Liver (tissue), 9 donors: Measurements from ENCODE around the gene FXYD7. TPM values are rescaled to one million over a fixed set of nuclear protein-coding genes. Genes with fewer than 3 reads are reported as not detected.

ENCODE experiments used
- DNase-seq: peaks from one replicate; pipeline ENCODE4 v3.0.0-alpha.2; 2017; ENCODE audit warnings: low spot score
- H3K27ac ChIP-seq, 2 donors: one replicate each; pipeline ENCODE4 v1.7.0; 2013; ENCODE audit warnings: inconsistent platforms in 2 of 2, low read length in 2 of 2, control low read depth in 1 of 2, low read depth in 1 of 2, mild to moderate bottlenecking in 1 of 2
- H3K27me3 ChIP-seq, 4 donors: one replicate each; pipeline versions ENCODE4 v1.6.1 to v1.7.0; 2013; ENCODE audit warnings: low read length in 3 of 4, inconsistent platforms in 1 of 4, mild to moderate bottlenecking in 1 of 4, moderate library complexity in 1 of 4; ENCODE audit not compliant: control insufficient read depth in 4 of 4, insufficient read depth in 4 of 4
- H3K36me3 ChIP-seq, 4 donors: one replicate each; pipeline versions ENCODE4 v1.6.1 to v1.7.0; 2013; ENCODE audit warnings: low read length in 3 of 4, mild to moderate bottlenecking in 3 of 4, low read depth in 1 of 4, moderate library complexity in 1 of 4; ENCODE audit not compliant: control insufficient read depth in 4 of 4, insufficient read depth in 3 of 4
- H3K4me1 ChIP-seq, 4 donors: one replicate each; pipeline versions ENCODE4 v1.6.1 to v1.7.0; 2013; ENCODE audit warnings: low read length in 3 of 4, mild to moderate bottlenecking in 3 of 4, moderate library complexity in 1 of 4; ENCODE audit not compliant: control insufficient read depth in 4 of 4, insufficient read depth in 4 of 4
- H3K4me3 ChIP-seq, 3 donors: one replicate each; pipeline versions ENCODE4 v1.6.1 to v1.7.0; 2013; ENCODE audit warnings: low read length in 3 of 3, control low read depth in 1 of 3, low read depth in 1 of 3, mild to moderate bottlenecking in 1 of 3
- H3K9ac ChIP-seq, 2 donors: one replicate each; pipeline ENCODE4 v1.7.0; 2013; ENCODE audit warnings: low read length in 2 of 2, mild to moderate bottlenecking in 2 of 2, moderate library complexity in 2 of 2, control low read depth in 1 of 2, low read depth in 1 of 2
- H3K9me3 ChIP-seq, 4 donors: one replicate each; pipeline versions ENCODE4 v1.6.1 to v1.7.0; 2013; ENCODE audit warnings: low read length in 3 of 4; ENCODE audit not compliant: control insufficient read depth in 4 of 4
- ATF3 ChIP-seq: IDR thresholded peaks from 2 replicates; pipeline ENCODE4 v1.6.1; 2016; ENCODE audit warnings: antibody characterized with exemption
- CTCF ChIP-seq: fragments of 150-350 bp; IDR thresholded peaks from 2 replicates; pipeline ENCODE4 v1.5.1; 2017; ENCODE audit warnings: improper control_type of control experiment, low read depth, low read length; ENCODE audit not compliant: missing input control
- EGR1 ChIP-seq, 2 donors: IDR thresholded peaks; 2 replicates each; pipeline ENCODE4 v1.6.1; 2016 to 2018; ENCODE audit warnings: antibody characterized with exemption in 2 of 2, low read depth in 2 of 2
- FOXA1 ChIP-seq: IDR thresholded peaks from 2 replicates; pipeline ENCODE4 v1.6.1; 2016; ENCODE audit warnings: antibody characterized with exemption
- FOXA2 ChIP-seq: IDR thresholded peaks from 2 replicates; pipeline ENCODE4 v1.6.1; 2016; ENCODE audit warnings: antibody characterized with exemption
- GABPA ChIP-seq, 2 donors: IDR thresholded peaks in 1 of 2; conservative IDR thresholded peaks in 1 of 2; 2 replicates each; pipeline ENCODE4 v1.6.1; 2016; ENCODE audit warnings: antibody characterized with exemption in 2 of 2, mild to moderate bottlenecking in 1 of 2, moderate library complexity in 1 of 2
- HNF4A ChIP-seq, 2 donors: conservative IDR thresholded peaks; 2 replicates each; pipeline ENCODE4 v1.6.1; 2016; ENCODE audit warnings: antibody characterized with exemption in 2 of 2, mild to moderate bottlenecking in 2 of 2
- HNF4G ChIP-seq: IDR thresholded peaks from 2 replicates; pipeline ENCODE4 v1.6.1; 2016; ENCODE audit warnings: antibody characterized with exemption
- JUND ChIP-seq, 2 donors: IDR thresholded peaks; 2 replicates each; pipeline ENCODE4 v1.6.1; 2016; ENCODE audit warnings: antibody characterized with exemption in 2 of 2
- MAX ChIP-seq: IDR thresholded peaks from 2 replicates; pipeline ENCODE4 v1.6.1; 2016; ENCODE audit warnings: antibody characterized with exemption
- NR2F2 ChIP-seq: IDR thresholded peaks from 2 replicates; pipeline ENCODE4 v1.6.1; 2016; ENCODE audit warnings: antibody characterized with exemption
- RAD21 ChIP-seq, 2 donors: IDR thresholded peaks; 2 replicates each; pipeline ENCODE4 v1.6.1; 2016; ENCODE audit warnings: antibody characterized with exemption in 2 of 2, mild to moderate bottlenecking in 2 of 2
- REST ChIP-seq: IDR thresholded peaks from 2 replicates; pipeline ENCODE4 v1.6.1; 2016; ENCODE audit warnings: antibody characterized with exemption, mild to moderate bottlenecking
- RXRA ChIP-seq, 2 donors: IDR thresholded peaks; 2 replicates each; pipeline ENCODE4 v1.6.1; 2017 to 2018; ENCODE audit warnings: antibody characterized with exemption in 2 of 2, mild to moderate bottlenecking in 1 of 2
- SP1 ChIP-seq: IDR thresholded peaks from 2 replicates; pipeline ENCODE4 v1.6.1; 2018; ENCODE audit warnings: antibody characterized with exemption, mild to moderate bottlenecking
- TAF1 ChIP-seq: conservative IDR thresholded peaks from 2 replicates; pipeline ENCODE4 v1.6.1; 2016; ENCODE audit warnings: antibody characterized with exemption, mild to moderate bottlenecking
- YY1 ChIP-seq: IDR thresholded peaks from 2 replicates; pipeline ENCODE4 v1.6.1; 2016; ENCODE audit warnings: antibody characterized with exemption, mild to moderate bottlenecking
- ZBTB33 ChIP-seq: IDR thresholded peaks from 2 replicates; pipeline ENCODE4 v1.6.1; 2016; ENCODE audit warnings: antibody characterized with exemption
- WGBS: extraction: QIAGEN DNeasy Blood & Tissue Kit; methylation state at CpG from one replicate; pipeline ENCODE4 v1.1.7; 2013; 5-methylcytosine and 5-hydroxymethylcytosine counted together
- polyA plus RNA-seq, 2 donors: library from polyadenylated mRNA; stranded (reverse) in 1 of 2; unstranded in 1 of 2; fragments of 200-250 nt in 1 of 2; fragments of >200 nt in 1 of 2; fragmentation: Nextera tagmentation in 1 of 2; extraction: Ambion mirVana in 1 of 2; gene quantifications; one replicate each; pipeline versions ENCODE4 v1.2.1 to v1.2.3, GENCODE V29; 2013 to 2015
- total RNA-seq, 2 donors: library from RNA; depleted of rRNA; stranded (reverse); fragments of >200 nt; gene quantifications; one replicate each; pipeline ENCODE4 v1.2.3, GENCODE V29; 2014
- donor health status: healthy.
- donor health status: healthy.
- donor health status: healthy.
- donor health status: healthy.
- donor health status: healthy.

The FXYD7 gene
- total RNA-seq: under 1 TPM in 1 of 2 donors, not detected in 1; 0.08 TPM
- under 1 TPM in 1 of 2 donors, not detected in 1; 0.09 TPM for polyA plus RNA-seq

GRCh38 chr19:35143231-35143715 is at the start of gene FXYD7:
Gene FXYD7, plus strand, starts transcription at chr19:35143255. Its CDS starts 79 bp downstream, at chr19:35143334.
- no peak within 1 kb of the TSS for H3K9ac ChIP-seq
- H3K27me3 ChIP-seq: no peaks in the 10 kb centered on the region
- WGBS: 57% methylated on average over 31 of the region's 31 CpGs
- H3K4me1 ChIP-seq: peaks cover 5 to 25% (median 17%) of the 10 kb centered on the region in 4 donors
- H3K36me3 ChIP-seq: no peaks in the 10 kb centered on the region
- no peak for DNase-seq
- H3K27ac ChIP-seq: no peak within 1 kb of the TSS
- H3K4me3 ChIP-seq: no peak within 1 kb of the TSS
- no peak for TF ChIP-seq JUND (IDR thresholded peaks at IDR 0.05)
- no peak for TF ChIP-seq SP1
- no peak for TF ChIP-seq FOXA1
- TF ChIP-seq REST: no peak
- no peak for TF ChIP-seq HNF4G
- no peak for TF ChIP-seq ZBTB33
- TF ChIP-seq NR2F2: no peak
- no peak for TF ChIP-seq CTCF
- no peak for TF ChIP-seq MAX
- TF ChIP-seq RXRA (IDR thresholded peaks at IDR 0.05): no peak
- TF ChIP-seq RAD21 (IDR thresholded peaks at IDR 0.05): no peak
- TF ChIP-seq HNF4A (conservative IDR thresholded peaks at IDR 0.05): no peak
- TF ChIP-seq YY1: no peak
- no peak for TF ChIP-seq EGR1 (IDR thresholded peaks at IDR 0.05; ENCODE audit: low read depth in 2 of 2)
- no peak for TF ChIP-seq GABPA (IDR thresholded peaks at IDR 0.05 in 1 of 2, conservative IDR thresholded peaks at IDR 0.05 in 1 of 2)
- no peak for TF ChIP-seq TAF1
- no peak for TF ChIP-seq ATF3
- no peak for TF ChIP-seq FOXA2
- no peaks in the 10 kb centered on the region for H3K9me3 ChIP-seq
